Keratinocyte (primary cell): ENCODE results near the gene MMP19. TPM values are rescaled to one million over a fixed set of nuclear protein-coding genes. Genes with fewer than 3 reads are reported as not detected.
A peak's percentile ranks its signal among the peaks of the same experiment; 100 is the strongest.

Source experiments
- DNase-seq: peaks from one replicate; pipeline ENCODE4 v3.0.0-alpha.2; 2011; ENCODE audit warnings: low read depth, missing footprints, low spot score
- FAIRE-seq: peaks from 2 replicates; lab custom pipeline; 2011; peaks lifted over from hg19 to GRCh38; lab: Jason Lieb, UNC
- H2AFZ ChIP-seq: 2 replicates; pipeline ENCODE4 v1.6.0; 2012; ENCODE audit warnings: low read length, control low read depth, inconsistent platforms; ENCODE audit not compliant: control insufficient read depth
- H3K27ac ChIP-seq: 2 replicates; pipeline ENCODE4 v1.5.1; 2011; ENCODE audit warnings: low read length; ENCODE audit not compliant: control insufficient read depth, insufficient read depth
- H3K27me3 ChIP-seq: 3 replicates; pipeline ENCODE4 v1.6.0; 2011; ENCODE audit warnings: low read length; ENCODE audit not compliant: control insufficient read depth, insufficient read depth; ENCODE audit errors: extremely low read depth
- H3K36me3 ChIP-seq, 2 experiments: 2 replicates in 1 of 2; 3 replicates in 1 of 2; pipeline ENCODE4 v1.5.1; 2011; ENCODE audit warnings: low read length in 2 of 2, mild to moderate bottlenecking in 1 of 2; ENCODE audit not compliant: control insufficient read depth in 2 of 2, insufficient read depth in 2 of 2; ENCODE audit errors: extremely low read depth in 1 of 2
- H3K4me1 ChIP-seq: 3 replicates; pipeline ENCODE4 v1.5.1; 2011; ENCODE audit warnings: low read length; ENCODE audit not compliant: control insufficient read depth, insufficient read depth; ENCODE audit errors: extremely low read depth
- H3K4me2 ChIP-seq: 3 replicates; pipeline ENCODE4 v1.6.0; 2011; ENCODE audit warnings: low read depth, low read length; ENCODE audit not compliant: control insufficient read depth, insufficient read depth; ENCODE audit errors: extremely low read depth
- H3K4me3 ChIP-seq, 3 experiments: fragments of 200-600 bp in 1 of 3; sonication (generic) in 1 of 3; 2 replicates in 2 of 3; 3 replicates in 1 of 3; pipeline ENCODE4 v1.5.1; 2011 to 2016; ENCODE audit warnings: low read length in 3 of 3, mild to moderate bottlenecking in 3 of 3, control low read depth in 2 of 3, inconsistent platforms in 1 of 3, low read depth in 1 of 3, mixed read lengths in 1 of 3, mixed run types in 1 of 3, moderate library complexity in 1 of 3; ENCODE audit not compliant: control insufficient read depth in 2 of 3, insufficient read depth in 2 of 3; ENCODE audit errors: extremely low read depth in 1 of 3
- H3K79me2 ChIP-seq: 2 replicates; pipeline ENCODE4 v1.6.0; 2012; ENCODE audit warnings: low read length; ENCODE audit not compliant: control insufficient read depth, insufficient read depth
- H3K9ac ChIP-seq: 3 replicates; pipeline ENCODE4 v1.6.0; 2011; ENCODE audit warnings: low read length; ENCODE audit not compliant: control insufficient read depth, insufficient read depth; ENCODE audit errors: extremely low read depth
- H3K9me1 ChIP-seq: 3 replicates; pipeline ENCODE4 v1.6.0; 2011; ENCODE audit warnings: low read length; ENCODE audit not compliant: control insufficient read depth, insufficient read depth; ENCODE audit errors: extremely low read depth
- H3K9me3 ChIP-seq: 2 replicates; pipeline ENCODE4 v1.5.1; 2012; ENCODE audit warnings: low read depth, low read length; ENCODE audit not compliant: control insufficient read depth
- H4K20me1 ChIP-seq: 3 replicates; pipeline ENCODE4 v1.6.0; 2011; ENCODE audit warnings: low read length; ENCODE audit not compliant: control insufficient read depth, insufficient read depth; ENCODE audit errors: extremely low read depth
- EZH2 ChIP-seq: IDR thresholded peaks from one replicate; pipeline ENCODE4 v1.6.1; 2012; ENCODE audit warnings: inconsistent platforms, mild to moderate bottlenecking, low read length, moderate library complexity
- dilution Hi-C: fragments of 300-500 bp; cut with MboI; formaldehyde crosslinking; loops from one replicate; pipeline ENCODE4 v1.7.0; 2020; ENCODE audit warnings: low sequenced_read_pairs; ENCODE audit not compliant: extremely low pct_ligation_motif_present
- polyA plus RNA-seq, 5 experiments: library from polyadenylated mRNA; depleted of rRNA in 3 of 5; stranded (reverse) in 3 of 5; stranded (forward) in 1 of 5; unstranded in 1 of 5; fragments of >200 nt; gene quantifications; 1 replicate in 1 of 5; 2 replicates in 3 of 5; 3 replicates in 1 of 5; pipeline versions ENCODE4 v1.2.1 to v1.2.3, GENCODE V29; 2011 to 2012; ENCODE audit warnings: missing spikeins in 2 of 5, low read depth in 1 of 5, low replicate concordance in 1 of 5
- TF ChIP-seq, protein P1 (sequence below), 3 experiments: IDR thresholded peaks in 1 of 3; conservative IDR thresholded peaks in 1 of 3; optimal IDR thresholded peaks in 1 of 3; 2 replicates in 2 of 3; 3 replicates in 1 of 3; pipeline versions ENCODE3 to v1.5.1; 2011; ENCODE audit warnings: low read length in 3 of 3, mild to moderate bottlenecking in 3 of 3, moderate library complexity in 2 of 3, control low read depth in 1 of 3, inconsistent platforms in 1 of 3; ENCODE audit not compliant: insufficient read depth in 2 of 3; ENCODE audit errors: extremely low read depth in 1 of 3

MMP19 gene
- polyA plus RNA-seq, 1 donor (not counting 4 experiments of a cell fraction or from before 2014, with no cell fraction given) = 2.7 TPM

DNA sequence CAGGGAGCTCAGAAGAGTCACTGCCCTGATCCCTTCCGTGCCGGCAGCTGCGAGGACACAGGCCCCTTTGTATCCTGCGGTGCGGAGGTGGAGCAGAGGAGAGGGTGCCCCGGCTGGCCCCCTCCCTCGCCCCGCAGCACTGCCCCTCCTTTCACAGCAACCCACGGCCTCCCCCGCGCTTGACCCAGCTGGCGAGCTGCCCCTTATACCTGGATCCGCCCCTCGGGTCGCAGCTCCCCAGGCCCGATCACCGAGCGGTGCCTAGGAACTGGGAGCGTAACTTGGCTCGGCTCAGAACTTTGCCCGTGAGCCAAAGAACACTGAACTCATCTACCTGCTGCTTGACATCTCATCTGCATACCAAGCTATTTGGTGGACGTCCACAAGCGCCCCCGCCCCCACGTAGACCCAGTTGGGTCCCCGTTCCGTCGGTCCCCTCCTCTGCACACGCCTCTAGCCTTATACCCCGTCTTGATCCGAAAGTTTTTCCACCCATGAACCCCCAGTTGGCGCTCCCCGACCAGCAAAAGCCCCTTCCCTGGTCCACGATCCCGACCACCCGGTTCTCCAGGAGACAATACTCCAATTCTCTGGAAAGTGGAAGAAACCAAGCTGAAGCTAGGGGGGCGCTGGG, 12.7 kb downstream of the MMP19 start:
- DNase-seq = no peak
- H3K79me2 ChIP-seq = peaks cover 35% of the 10 kb centered on the region
- H3K27me3 ChIP-seq = no peaks in the 10 kb centered on the region
- TF ChIP-seq, protein P1, sequence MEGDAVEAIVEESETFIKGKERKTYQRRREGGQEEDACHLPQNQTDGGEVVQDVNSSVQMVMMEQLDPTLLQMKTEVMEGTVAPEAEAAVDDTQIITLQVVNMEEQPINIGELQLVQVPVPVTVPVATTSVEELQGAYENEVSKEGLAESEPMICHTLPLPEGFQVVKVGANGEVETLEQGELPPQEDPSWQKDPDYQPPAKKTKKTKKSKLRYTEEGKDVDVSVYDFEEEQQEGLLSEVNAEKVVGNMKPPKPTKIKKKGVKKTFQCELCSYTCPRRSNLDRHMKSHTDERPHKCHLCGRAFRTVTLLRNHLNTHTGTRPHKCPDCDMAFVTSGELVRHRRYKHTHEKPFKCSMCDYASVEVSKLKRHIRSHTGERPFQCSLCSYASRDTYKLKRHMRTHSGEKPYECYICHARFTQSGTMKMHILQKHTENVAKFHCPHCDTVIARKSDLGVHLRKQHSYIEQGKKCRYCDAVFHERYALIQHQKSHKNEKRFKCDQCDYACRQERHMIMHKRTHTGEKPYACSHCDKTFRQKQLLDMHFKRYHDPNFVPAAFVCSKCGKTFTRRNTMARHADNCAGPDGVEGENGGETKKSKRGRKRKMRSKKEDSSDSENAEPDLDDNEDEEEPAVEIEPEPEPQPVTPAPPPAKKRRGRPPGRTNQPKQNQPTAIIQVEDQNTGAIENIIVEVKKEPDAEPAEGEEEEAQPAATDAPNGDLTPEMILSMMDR (optimal IDR thresholded peaks at IDR 0.05 in 1 of 3, IDR thresholded peaks at IDR 0.05 in 1 of 3, conservative IDR thresholded peaks at IDR 0.05 in 1 of 3; ENCODE audit: extremely low read depth in 1 of 3, insufficient read depth in 2 of 3, low read length in 3 of 3) = peak in 1 of 3 experiments; percentile 11
- TF ChIP-seq EZH2 = no peak
- peaks cover 3% of the 10 kb centered on the region for H3K9me1 ChIP-seq
- FAIRE-seq = no peak
- H3K9ac ChIP-seq = peak overlapping the region; percentile 84
- H4K20me1 ChIP-seq = no peaks in the 10 kb centered on the region
- dilution Hi-C loops = no loop called here
- H3K9me3 ChIP-seq = no peaks in the 10 kb centered on the region
- peak overlapping the region; percentile 70 for H2AFZ ChIP-seq
- peaks cover 27% of the 10 kb centered on the region for H3K4me1 ChIP-seq
- H3K4me2 ChIP-seq = peak overlapping the region; percentile 98
- peak overlapping the region; percentile 88 to 98 (median 93) for H3K4me3 ChIP-seq
- peak overlapping the region; percentile 78 for H3K27ac ChIP-seq
- H3K36me3 ChIP-seq = peaks cover 0 to 3% of the 10 kb centered on the region in 2 experiments

DNA sequence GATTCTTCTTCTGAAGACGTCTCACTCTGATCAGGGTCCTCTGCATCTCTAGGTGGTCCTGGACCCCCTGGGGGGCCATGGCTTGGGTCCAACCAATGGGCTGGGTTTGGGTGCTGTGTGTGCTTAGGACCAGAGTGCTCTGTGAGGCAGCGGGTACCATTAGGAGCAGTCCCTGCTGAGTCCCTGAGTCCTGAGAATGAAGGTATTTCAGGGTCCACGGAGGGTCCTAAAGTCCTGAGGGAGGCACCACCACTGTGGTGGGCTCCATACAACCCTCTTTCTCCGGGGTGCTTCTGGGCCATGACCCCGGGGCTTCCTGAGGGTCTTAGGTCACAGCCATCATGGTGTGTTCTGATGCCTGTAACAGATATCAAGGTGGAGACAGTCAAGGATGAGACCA, 14.4 kb downstream of the MMP19 start:
- Histone ChIP-seq H2AFZ (no peak overlapping the region), H3K79me2 (peaks cover 36% of the 10 kb centered on the region), H3K27me3 (no peaks in the 10 kb centered on the region), H4K20me1 (no peaks in the 10 kb centered on the region), H3K4me3 (peak overlapping the region; percentile 88 to 98 (median 93)), H3K36me3 (peaks cover 0 to 3% of the 10 kb centered on the region in 2 experiments), H3K4me1 (peaks cover 27% of the 10 kb centered on the region), H3K9me1 (peaks cover 3% of the 10 kb centered on the region), H3K4me2 (peak overlapping the region; percentile 81), H3K9ac (peak overlapping the region; percentile 84), H3K9me3 (no peaks in the 10 kb centered on the region), H3K27ac (no peak overlapping the region)
- no peak for TF ChIP-seq EZH2
- TF ChIP-seq, protein P1 (optimal IDR thresholded peaks at IDR 0.05 in 1 of 3, IDR thresholded peaks at IDR 0.05 in 1 of 3, conservative IDR thresholded peaks at IDR 0.05 in 1 of 3; ENCODE audit: extremely low read depth in 1 of 3, insufficient read depth in 2 of 3, low read length in 3 of 3) = no peak
- FAIRE-seq = no peak
- DNase-seq = no peak
- dilution Hi-C loops = no loop called here
